Hepatocyte (in vitro differentiated cells): ENCODE data around the gene CHSY1. TPM values are rescaled to one million over a fixed set of nuclear protein-coding genes. Genes with fewer than 3 reads are reported as not detected.

ENCODE experiments used
- DNase-seq: peaks from one replicate; pipeline ENCODE4 v3.0.0-alpha.2; 2016; ENCODE audit warnings: low spot score
- H2AFZ ChIP-seq: fragments of 200-600 bp; sonication (generic); 2 replicates; pipeline ENCODE4 v1.6.0; 2016; ENCODE audit warnings: antibody characterized with exemption, mild to moderate bottlenecking
- H3K27ac ChIP-seq: fragments of 200-600 bp; sonication (generic); 2 replicates; pipeline ENCODE4 v1.5.1; 2016; ENCODE audit warnings: mild to moderate bottlenecking
- H3K27me3 ChIP-seq: fragments of 200-600 bp; sonication (generic); 2 replicates; pipeline ENCODE4 v1.6.1; 2016
- H3K36me3 ChIP-seq: fragments of 200-600 bp; sonication (generic); replicated peaks from 2 replicates; pipeline ENCODE4 v1.5.1; 2016; ENCODE audit warnings: low read depth; ENCODE audit not compliant: insufficient read depth
- H3K4me1 ChIP-seq: fragments of 200-600 bp; sonication (generic); 2 replicates; pipeline ENCODE4 v1.5.1; 2016; ENCODE audit warnings: mild to moderate bottlenecking, moderate library complexity; ENCODE audit not compliant: insufficient read depth
- H3K4me2 ChIP-seq: fragments of 200-600 bp; sonication (generic); 2 replicates; pipeline ENCODE4 v1.6.0; 2016
- H3K4me3 ChIP-seq: fragments of 200-600 bp; sonication (generic); 2 replicates; pipeline ENCODE4 v1.5.1; 2016; ENCODE audit warnings: mild to moderate bottlenecking
- H3K79me2 ChIP-seq: fragments of 200-600 bp; sonication (generic); 2 replicates; pipeline ENCODE4 v1.6.0; 2017; ENCODE audit warnings: mild to moderate bottlenecking
- H3K9me2 ChIP-seq: fragments of 200-600 bp; sonication (generic); replicated peaks from 2 replicates; pipeline ENCODE4 v1.6.0; 2017; ENCODE audit warnings: mild to moderate bottlenecking; ENCODE audit not compliant: insufficient read depth
- H3K9me3 ChIP-seq: fragments of 200-600 bp; sonication (generic); 2 replicates; pipeline ENCODE4 v1.5.1; 2016; ENCODE audit warnings: low read depth, mild to moderate bottlenecking
- H4K20me1 ChIP-seq: fragments of 200-600 bp; sonication (generic); 2 replicates; pipeline ENCODE4 v1.6.0; 2016; ENCODE audit warnings: mild to moderate bottlenecking; ENCODE audit not compliant: insufficient read depth, poor library complexity, severe bottlenecking
- CTCF ChIP-seq: fragments of 200-600 bp; sonication (generic); IDR thresholded peaks from 2 replicates; pipeline ENCODE4 v1.5.1; 2016; ENCODE audit warnings: antibody characterized with exemption, mild to moderate bottlenecking; ENCODE audit not compliant: poor library complexity
- EZH2 ChIP-seq: fragments of 200-600 bp; sonication (generic); IDR thresholded peaks from 2 replicates; pipeline ENCODE4 v1.6.1; 2016; ENCODE audit warnings: antibody characterized with exemption, mild to moderate bottlenecking, borderline replicate concordance
- EZH2phosphoT487 ChIP-seq: fragments of 200-600 bp; sonication (generic); IDR thresholded peaks from one replicate; pipeline ENCODE4 v1.6.1; 2018; ENCODE audit warnings: antibody characterized with exemption, mild to moderate bottlenecking, low read depth, moderate library complexity; ENCODE audit not compliant: unreplicated experiment, severe bottlenecking
- WGBS: methylation state at CpG from one replicate; pipeline ENCODE4 v1.1.6; 2016; ENCODE audit warnings: low lambda C conversion rate; ENCODE audit errors: missing lambda C conversion rate; 5-methylcytosine and 5-hydroxymethylcytosine counted together
- polyA plus RNA-seq: library from polyadenylated mRNA; unstranded; fragments of >200 nt; fragmentation: Nextera tagmentation; extraction: Ambion mirVana; gene quantifications from 2 replicates; pipeline ENCODE4 v1.2.1, GENCODE V29; 2016
- total RNA-seq: library from RNA; depleted of rRNA; stranded (reverse); fragments of >200 nt; gene quantifications from 2 replicates; pipeline ENCODE4 v1.2.3, GENCODE V29; 2014

Gene CHSY1
- total and polyA plus RNA-seq, 2 experiments from 2014 or later, result 22.5 to 27.8 TPM

GRCh38 chr15:101209285-101209845, 42.5 kb downstream of the CHSY1 start:
- H3K9me2 ChIP-seq, result no peaks in the 10 kb centered on the region
- no peak overlapping the region for H3K4me2 ChIP-seq
- DNase-seq, result no peak
- H3K79me2 ChIP-seq, result peaks cover 100% of the 10 kb centered on the region
- H3K27ac ChIP-seq, result no peak overlapping the region
- no peaks in the 10 kb centered on the region for H3K36me3 ChIP-seq
- H3K4me1 ChIP-seq, result no peaks in the 10 kb centered on the region
- no peak overlapping the region for H3K4me3 ChIP-seq
- H2AFZ ChIP-seq, result no peak overlapping the region
- WGBS, result 91% methylated on average over 5 of the region's 5 CpGs
- no peaks in the 10 kb centered on the region for H3K27me3 ChIP-seq
- peaks cover 17% of the 10 kb centered on the region for H4K20me1 ChIP-seq
- TF ChIP-seq EZH2 (no peak), CTCF (no peak), EZH2phosphoT487 (no peak)
- no peaks in the 10 kb centered on the region for H3K9me3 ChIP-seq

- H3K4me3 ChIP-seq, result no peak overlapping the region
- no peak overlapping the region for H2AFZ ChIP-seq
- H3K4me1 ChIP-seq, result no peaks in the 10 kb centered on the region
- DNase-seq, result no peak
- peaks cover 24% of the 10 kb centered on the region for H4K20me1 ChIP-seq
- H3K27me3 ChIP-seq, result no peaks in the 10 kb centered on the region
- no peak overlapping the region for H3K4me2 ChIP-seq
- 89% methylated on average over 5 of the region's 5 CpGs for WGBS
- H3K36me3 ChIP-seq, result no peaks in the 10 kb centered on the region
- no peaks in the 10 kb centered on the region for H3K9me2 ChIP-seq
- TF ChIP-seq EZH2phosphoT487 (no peak), EZH2 (no peak), CTCF (no peak)
- H3K9me3 ChIP-seq, result no peaks in the 10 kb centered on the region
- peaks cover 100% of the 10 kb centered on the region for H3K79me2 ChIP-seq
- H3K27ac ChIP-seq, result no peak overlapping the region
These were observed 44.0 kb downstream of the CHSY1 start for GRCh38 chr15:101207867-101208288.

- no peak overlapping the region for H2AFZ ChIP-seq
- H3K36me3 ChIP-seq, result no peaks in the 10 kb centered on the region
- H4K20me1 ChIP-seq, result peaks cover 35% of the 10 kb centered on the region
- DNase-seq, result no peak
- no peaks in the 10 kb centered on the region for H3K9me3 ChIP-seq
- peaks cover 93% of the 10 kb centered on the region for H3K79me2 ChIP-seq
- no peak for TF ChIP-seq EZH2
- TF ChIP-seq CTCF, result no peak
- no peak for TF ChIP-seq EZH2phosphoT487
- H3K27ac ChIP-seq, result no peak overlapping the region
- no peak overlapping the region for H3K4me3 ChIP-seq
- no peaks in the 10 kb centered on the region for H3K4me1 ChIP-seq
- H3K4me2 ChIP-seq, result no peak overlapping the region
- no peaks in the 10 kb centered on the region for H3K9me2 ChIP-seq
- H3K27me3 ChIP-seq, result no peaks in the 10 kb centered on the region
- WGBS, result 82% methylated on average over 12 of the region's 12 CpGs
These were observed 45.7 kb downstream of the CHSY1 start for GRCh38 chr15:101206176-101206591.
